Activated CD8-positive, alpha-beta memory T cell treated with anti-CD3 and anti-CD28 coated beads for 24 hours (primary cell): Measurements from ENCODE around the gene GNLY.
A peak's percentile ranks its signal among the peaks of the same experiment; 100 is the strongest.

Experiments used
- DNase-seq: peaks from one replicate; pipeline ENCODE4 v3.0.0-alpha.2; 2020

Gene GNLY

DNA sequence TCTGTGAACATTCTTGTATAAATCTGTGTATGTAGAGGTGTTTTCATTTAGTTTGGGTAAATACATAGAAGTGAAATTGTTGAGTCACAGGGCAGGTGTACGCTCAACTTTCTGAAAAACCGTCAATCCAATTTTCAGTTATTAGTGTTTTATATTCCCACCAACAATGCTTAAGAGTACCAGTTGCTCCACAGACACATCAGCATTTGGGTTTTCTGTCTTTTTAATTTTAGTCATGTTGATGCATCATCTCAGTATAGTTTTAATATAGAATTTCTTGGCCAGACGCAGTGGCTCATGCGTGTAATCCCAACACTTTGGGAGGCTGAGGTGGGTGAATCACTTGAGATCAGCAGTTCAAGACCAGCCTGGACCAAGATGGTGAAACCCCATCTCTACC lies 3.2 kb upstream of the GNLY start:
- DNase-seq = no peak

DNA sequence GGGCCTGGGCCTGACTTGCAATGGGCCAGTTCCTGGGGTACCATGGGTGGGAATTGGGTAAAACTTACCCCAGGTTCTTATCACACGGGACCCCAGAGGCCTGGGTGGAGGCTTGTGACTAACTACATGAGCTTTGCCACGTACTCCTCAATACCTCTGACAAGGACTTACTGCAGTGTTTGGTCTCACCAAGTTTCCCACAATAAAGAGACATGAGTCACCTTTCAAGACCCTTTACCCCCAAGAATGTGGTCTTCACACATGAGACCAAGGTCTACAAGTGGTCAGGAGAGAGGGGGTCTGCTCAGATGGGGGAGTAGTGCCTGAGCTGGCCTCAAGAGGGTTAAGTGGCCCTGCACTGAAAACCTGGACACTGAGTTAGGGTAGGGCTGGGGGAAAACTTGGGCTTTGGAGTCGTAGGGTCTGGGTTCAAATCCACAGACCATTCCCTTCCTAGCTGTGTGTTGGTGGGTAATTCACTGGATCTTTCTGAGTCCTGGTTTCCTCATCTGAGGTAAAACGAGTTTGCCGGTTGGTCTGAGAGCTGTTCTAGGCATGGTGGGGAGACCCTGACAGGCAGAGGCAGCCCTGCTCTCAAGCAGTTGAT lies 2.0 kb upstream of the GNLY start:
- DNase-seq = peak; percentile 55

DNA sequence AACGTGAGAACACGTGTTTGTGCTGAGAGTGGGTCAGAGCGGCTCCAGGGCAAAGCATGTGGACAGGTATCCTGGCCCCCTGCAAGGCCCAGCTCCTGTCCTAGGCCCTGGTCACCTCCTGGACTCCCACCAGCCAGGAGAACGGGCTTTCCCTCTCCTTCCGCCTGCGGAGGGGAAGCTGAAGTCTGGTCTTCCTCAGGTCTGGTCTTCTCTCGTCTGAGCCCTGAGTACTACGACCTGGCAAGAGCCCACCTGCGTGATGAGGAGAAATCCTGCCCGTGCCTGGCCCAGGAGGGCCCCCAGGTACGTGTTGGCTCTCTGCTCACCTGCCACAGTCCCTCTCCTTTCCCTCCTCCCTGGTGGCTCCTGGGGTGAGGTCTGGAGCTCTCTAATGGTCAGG lies 963 bp downstream of the GNLY start:
- peak; percentile 52 for DNase-seq

DNA sequence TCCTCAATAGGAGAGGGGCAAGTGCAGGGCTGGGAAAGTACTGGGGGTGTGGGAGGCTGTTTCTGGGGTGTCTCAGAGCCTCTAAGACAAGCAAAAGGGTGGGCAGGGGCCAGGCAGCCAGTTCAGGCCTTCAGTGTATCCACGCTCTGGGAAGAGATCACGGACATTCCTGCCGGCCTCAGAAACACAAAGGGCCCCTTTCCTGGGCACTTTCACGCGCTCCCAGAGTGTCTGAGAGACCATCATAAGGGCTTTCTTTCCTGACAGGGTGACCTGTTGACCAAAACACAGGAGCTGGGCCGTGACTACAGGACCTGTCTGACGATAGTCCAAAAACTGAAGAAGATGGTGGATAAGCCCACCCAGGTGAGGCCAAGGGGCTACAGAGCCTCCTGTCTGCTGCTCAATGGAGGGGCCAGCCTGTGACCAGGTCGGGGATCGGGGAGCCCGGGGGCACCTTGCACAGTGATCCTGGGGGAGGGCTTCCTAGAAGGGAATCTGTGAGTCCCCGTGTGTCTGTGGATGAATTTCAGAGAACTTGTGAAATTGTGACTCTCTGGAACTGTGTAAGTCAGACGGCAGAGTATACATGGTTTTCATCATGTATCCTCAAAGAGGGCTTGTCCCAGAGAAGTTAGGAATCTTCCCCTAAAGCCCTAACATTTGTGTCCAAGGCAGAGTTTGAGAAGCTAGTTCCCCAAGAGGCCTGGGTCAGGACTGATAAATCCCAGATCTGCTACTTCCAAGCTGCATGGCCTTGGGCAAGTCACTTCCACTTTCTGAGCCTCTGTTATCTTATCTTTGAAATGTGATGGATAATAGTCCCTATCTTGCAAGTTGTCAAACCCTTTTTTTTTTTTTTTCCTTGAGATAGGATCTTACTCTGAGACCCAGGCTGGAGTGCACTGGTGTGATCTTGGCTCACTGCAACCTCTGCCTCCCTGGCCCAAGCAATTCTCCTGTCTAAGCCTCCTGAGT lies 1.8 kb downstream of the GNLY start:
- DNase-seq = peak; percentile 38

DNA sequence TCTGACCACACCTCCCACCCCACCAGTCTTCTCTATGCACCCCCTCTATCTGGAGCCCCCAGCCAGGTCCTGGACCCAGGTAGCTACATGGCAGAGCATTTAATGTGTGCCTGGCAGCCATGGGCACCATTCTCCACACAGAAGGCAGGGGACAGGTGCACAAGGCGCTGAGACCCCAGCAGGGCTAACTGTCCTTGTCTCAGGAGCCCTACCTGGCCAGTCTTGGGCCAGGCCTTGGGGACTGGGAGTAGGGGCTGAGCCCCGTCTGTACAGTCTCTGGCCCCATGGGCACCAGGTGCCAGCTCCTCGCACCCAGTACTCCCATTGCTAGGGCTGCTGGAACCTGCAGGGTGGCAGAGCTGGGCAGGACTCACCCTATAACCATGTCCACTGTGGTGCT lies 2.9 kb downstream of the GNLY start:
- peak; percentile 50 for DNase-seq

DNA sequence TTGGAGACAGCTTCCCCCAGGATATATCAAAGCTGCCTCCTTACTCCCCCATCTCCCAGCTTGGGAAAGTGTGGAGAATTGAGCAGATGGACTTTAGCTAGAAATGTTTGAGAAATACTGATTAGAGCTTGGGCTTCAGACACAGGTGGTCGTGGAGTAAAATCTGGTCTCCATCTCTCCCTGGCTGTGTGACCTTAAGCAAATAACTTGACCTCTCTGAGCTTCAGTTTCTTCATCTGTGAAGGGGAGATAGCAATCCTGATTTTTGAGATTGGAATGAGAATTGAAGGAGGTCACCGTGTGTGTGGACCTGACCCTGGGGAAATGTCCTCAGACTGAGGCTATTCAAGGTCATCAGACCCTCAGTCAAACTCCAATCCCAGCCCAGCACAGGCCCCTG lies 3.6 kb downstream of the GNLY start:
- DNase-seq = no peak

DNA sequence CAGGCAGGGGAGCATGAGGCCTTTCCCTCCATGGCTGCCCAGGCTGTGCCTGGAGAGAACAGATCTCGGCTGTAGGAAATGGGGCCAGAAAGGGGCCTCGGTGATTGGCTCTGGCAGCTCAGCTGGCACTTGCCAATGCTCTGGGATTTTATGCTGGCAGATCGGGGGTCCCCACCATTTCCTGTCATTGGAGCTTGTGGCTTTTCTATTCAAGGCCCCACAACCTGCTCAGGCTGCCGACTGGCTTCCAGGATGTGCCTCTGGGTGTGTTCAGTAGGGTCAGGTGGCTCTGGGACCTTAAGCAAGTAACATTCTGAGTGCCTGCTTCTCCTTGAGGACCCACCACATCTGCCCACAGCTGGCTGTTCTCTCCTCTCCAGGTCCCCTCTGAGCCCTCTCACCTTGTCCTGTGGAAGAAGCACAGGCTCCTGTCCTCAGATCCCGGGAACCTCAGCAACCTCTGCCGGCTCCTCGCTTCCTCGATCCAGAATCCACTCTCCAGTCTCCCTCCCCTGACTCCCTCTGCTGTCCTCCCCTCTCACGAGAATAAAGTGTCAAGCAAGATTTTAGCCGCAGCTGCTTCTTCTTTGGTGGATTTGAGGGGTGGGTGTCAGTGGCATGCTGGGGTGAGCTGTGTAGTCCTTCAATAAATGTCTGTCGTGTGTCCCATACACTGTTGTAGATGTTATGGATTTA lies 4.2 kb downstream of the GNLY start:
- peak; percentile 51 for DNase-seq

DNA sequence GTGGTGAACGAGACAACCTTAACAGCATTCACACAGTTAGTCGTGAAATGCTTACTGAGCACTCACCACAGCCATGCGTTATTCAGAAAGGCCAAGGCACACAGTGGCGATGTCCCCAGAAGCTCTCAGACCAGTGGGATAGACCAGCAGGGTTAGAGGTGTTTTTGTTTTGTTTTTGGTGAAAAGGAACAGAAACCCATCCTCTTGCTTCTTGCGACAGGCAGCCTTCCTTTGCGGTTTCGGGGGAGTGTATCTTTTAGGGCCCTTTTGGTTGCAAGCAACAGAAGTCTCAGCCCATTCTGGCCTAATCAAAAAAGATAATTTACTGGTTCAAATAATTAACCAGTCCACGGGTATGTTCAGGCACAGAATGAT lies 4.7 kb downstream of the GNLY start:
- DNase-seq = peak; percentile 4

DNA sequence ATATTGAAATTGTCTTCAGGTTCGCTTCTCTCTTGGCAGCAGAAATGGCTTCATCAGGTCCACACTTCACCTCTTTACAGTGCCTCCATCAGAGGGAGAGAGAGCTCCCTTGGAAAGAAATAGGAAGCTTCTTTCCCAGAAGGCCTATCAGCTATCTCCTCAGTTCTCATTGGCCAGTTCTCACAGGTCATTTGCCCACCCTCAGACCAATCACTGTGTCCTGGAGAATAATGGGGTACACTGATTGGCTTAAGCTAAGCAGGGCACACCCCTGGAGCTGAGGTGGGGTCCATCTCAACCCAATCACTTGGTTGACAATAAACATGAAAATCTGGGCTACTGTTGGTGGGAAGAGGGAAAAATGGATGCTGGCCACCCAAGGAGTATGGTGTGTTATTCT lies 5.2 kb downstream of the GNLY start:
- peak; percentile 11 for DNase-seq

DNA sequence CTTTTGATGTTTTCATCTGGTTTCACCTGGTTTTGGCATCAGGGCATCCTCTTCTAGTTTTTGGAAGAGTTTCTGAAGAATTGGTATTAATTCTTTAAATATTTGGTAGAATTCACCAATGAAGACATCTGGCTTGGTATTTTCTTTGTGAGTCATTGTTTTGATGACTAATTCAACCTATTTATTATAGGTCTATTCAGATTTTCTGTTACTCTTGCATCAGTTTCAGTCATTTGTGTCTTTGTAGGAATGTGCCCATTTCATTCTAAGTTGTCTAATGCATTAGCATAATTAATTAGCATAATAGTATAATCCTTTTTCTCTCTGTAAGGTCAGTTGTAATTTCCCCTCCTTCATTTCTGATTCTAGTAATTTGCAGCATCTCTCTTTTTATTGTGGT lies 8.0 kb downstream of the GNLY start:
- no peak for DNase-seq

DNA sequence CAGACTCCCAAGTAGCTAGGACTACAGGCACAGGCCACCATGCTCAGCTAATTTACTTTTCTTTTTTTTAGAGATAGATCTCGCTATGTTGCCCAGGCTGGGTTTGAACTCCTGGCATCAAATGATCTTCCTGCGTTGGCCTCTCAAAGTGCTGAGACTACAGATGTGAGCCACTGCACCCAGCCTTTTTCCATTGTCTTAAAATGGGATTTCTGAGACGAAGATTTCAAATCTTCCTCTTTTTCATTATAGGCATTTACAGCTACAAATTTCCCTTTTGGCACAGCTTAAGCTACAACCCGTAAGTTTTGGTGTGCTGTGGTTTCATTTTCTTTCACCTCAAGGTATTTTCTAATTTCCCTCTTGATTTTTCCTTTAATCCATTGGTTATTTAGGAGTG lies 8.6 kb downstream of the GNLY start:
- no peak for DNase-seq

DNA sequence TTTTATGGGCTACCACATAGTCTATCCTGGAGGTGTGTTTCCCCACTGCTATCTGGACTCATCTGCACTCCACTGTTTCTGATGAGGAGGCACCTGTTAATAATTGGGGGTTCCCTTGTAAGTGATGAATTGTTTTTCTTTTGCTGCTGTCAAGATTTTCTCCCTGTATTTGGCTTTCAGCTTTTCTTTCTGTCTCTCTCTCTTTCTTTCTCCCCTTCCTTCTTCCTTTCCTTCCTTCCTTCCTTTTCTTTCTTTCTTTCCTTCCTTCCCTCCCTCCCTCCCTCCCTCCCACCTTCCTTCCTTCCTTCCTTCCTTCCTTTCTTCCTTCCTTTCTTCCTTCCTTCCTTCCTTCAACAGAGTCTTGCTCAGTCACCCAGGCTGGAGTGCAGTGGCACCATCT lies 9.2 kb downstream of the GNLY start:
- no peak for DNase-seq

DNA sequence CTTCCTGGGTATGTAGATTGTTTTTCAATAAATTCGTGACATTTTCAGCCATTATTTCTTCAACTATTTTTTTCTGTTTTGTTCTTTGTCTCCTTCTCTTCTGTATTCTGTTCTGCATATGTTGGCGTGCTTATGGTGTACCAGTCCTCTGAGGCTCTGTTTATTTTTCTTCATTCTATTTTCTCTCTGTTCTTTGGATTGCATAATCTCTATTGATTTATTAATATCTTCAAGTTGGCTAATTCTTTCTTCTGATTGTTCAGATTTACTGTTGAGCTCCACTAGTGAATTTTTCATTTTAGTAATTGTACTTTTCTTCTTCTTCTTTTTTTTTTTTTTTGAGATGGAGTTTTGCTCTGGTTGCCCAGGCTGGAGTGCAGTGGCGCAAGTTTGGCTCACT lies 9.9 kb downstream of the GNLY start:
- DNase-seq = no peak

DNA sequence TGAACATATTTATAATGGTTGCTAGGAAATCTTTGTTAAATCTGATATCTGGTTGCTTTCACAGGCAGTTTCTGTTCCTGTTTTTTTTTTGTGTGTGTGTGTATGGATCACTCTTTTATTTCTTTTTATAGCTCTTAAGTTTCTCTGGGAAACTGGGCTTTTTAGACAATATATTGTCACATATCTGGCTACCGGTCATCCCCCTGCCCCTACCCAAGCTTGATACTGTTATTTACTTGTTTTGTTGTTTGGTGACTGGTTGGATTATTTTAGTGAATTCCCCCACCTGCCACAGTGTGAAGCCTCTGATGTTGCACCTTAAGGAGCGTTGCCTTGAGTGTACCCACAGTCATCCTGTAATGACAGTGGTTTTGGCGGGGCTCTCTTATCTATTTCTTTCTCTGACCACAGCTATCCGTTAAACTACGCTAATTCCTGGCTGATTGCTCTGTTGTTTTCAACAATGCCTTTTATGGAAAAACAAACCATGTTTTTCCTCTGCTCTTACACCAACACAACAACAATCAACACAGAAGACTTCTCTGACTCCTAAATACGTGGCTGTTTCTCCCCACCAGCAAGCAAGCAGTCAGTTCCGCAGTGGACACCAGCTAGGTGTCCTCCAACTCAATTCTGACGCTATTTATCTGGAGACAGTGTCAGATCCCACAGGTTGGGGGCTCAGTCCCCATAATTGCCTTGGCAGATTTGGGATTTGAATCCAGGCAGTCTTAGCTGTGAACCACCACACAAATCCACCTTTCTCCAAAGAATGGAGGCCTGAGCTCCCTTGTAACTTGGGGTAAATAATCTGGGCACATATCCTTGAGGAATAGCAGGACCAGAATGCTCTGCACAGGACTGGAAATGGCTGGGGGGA lies 10.9 kb downstream of the GNLY start:
- DNase-seq = no peak

DNA sequence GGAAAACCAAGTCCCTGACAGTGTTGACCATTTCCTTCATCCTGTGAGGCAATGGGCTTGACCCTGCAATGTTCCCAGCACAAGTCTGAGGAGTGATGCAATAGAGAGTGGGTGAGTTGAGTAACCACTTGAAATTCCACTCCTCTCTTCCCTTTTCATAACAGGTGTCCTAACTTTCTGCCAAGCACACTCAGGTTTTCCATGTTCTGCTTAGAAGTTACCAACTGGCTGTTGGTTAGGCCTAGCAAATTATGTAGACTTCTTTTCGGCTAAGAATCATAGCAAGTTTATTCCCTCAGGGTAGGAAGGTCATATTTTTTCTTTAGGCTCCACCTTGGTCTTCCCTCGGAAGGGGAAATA lies 11.5 kb downstream of the GNLY start:
- no peak for DNase-seq

DNA sequence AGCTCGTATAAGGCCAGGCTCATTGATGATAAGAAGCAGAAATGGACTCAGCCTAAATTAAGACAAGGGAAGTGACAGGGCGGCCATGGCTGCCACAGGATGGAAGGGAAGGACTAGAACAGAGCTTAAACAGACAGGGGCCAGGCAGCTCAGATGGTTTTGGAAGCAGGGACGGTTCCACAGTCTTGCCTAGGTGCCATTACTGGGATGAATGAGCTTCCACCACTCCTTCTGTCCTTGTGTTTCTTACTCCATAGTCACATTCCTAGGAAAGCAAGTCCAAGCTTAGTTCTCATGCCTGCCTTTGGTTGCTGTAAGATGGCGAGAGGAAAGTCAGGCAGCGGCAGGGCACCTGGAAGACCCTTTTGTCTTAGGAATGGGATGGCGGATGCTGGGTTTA lies 11.9 kb downstream of the GNLY start:
- no peak for DNase-seq

DNA sequence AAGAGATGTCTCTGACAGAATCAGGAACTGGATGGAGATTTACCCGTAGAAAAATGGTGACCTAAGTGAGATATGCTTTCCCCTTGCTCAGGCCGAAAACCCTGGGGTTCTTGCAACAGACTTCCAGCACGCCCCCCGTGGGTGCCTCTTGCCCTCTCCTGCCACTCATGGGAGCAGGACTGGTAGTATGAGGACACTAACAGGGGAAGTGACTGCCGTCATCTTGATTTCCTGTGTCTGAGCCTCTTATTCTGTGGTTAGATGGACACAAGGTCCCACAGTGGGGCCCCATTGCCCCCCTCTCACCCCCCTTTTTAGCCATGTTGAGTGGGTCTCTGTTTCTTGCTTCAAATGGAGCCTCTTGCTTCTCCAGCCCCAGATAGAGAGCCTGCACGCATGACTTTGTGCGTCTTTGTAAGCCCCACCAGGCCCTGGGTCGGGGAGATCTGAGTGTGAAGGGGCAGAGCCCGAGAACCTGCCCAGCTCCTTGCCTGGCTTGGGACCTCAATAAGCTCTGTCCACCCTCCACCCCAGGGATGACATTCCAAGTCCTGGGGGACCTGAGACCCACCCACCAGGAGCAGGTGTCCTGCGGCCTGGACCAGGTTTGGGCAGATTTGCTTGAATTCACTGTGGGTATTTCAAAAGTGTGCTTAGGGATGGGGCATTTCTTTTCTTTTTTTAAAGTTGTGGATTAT lies 12.6 kb downstream of the GNLY start:
- no peak for DNase-seq

DNA sequence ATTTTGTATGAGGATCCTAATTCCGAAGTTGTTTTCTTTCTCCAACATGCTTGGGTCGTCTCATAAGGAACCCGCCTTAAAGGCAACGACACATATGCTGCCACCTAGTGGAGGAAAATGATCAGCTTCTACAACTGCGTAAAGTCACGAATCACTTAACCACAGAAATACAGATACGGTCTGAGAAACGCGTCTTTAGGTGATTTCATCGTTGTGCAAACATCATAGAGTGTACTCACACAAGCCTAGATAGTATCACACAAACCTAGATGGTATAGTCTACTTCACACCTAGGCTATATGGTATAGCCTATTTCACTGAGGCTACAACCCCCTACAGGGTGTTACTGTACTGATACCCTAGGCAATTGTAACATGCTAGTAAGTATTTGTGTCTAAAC lies 13.1 kb downstream of the GNLY start:
- DNase-seq = no peak

DNA sequence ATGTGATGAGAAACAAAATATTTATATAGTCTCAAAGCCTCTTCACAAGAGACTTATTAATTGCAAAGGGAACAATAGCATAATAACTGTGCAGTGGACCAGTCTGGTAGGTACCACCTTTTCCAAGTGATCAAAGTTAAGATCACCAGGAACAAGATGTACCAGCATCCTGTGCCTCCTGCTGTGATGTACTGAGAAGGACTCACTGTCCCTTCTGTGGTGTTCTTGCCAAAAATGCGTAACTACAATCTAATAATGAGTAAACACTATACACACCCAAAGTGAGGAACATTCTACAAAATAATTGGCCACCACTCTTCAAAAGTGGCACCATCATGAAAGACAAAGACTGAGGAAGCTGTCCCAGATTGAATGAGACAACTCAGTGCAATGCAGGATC lies 14.5 kb downstream of the GNLY start:
- DNase-seq = no peak

DNA sequence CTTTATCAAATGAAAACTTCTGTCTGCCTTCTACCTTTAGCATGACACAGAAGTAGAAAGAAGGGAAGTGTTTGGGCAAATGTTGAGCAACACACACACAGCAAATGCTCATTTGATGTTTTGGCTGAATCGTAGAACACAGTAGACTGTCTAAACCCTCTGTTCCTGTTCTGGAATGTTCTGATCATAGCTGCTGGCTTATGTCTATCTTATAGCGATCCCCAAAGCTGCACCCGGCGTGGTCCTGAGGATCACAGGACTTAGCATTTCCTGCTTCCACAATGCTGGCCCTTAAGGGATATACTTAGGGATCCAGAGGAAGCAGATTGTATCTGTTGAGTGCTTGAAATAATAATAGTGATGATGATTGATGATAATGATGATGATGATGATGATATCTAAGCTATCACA lies 15.2 kb downstream of the GNLY start:
- no peak for DNase-seq

DNA sequence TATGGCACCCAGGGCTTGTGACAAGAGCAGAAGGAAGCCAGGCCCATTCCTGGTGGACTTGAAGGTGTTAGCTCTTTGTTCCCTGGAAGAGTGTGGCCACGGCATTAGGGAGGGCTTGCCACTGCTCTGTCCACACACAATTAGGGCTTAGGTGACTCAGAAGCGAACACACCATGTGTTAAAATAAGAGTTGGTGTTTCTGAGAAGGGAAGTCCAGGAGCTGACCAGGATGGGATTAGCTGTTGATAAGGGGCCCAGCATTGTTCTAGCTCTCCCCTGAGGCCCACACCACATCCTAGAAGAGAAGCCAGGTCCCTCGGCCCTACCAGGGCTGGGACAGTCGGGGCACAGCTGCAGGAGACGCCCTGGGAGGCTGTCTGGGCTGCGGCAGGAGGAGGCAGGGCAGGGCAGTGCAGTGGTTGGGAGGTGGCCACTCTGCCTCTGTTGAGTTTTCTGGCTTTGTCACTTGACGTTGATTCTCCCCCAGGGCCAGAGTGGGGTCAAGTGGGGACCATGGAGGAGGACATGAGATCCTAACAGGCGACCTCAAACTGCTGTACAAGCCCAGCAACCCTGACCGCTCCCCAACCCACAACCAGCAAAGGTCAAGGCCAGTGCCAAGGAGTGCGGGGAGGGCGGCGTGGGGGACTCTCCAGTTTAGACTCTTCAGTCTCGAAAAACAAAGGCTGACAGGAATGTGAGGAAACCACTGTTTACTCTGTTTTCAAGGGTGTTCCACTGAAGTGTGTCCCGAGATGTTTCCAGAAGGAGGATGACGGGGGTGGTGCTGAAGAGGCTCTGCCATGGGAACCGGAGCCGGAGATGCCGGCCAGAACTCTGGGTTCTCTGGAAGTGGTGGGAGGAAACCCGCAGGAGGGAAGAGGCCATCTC lies 16.8 kb downstream of the GNLY start:
- DNase-seq = peak; percentile 38
